ENCODE results near the gene LIMS2.

GRCh38 chr2:127657232-127657595, 18.1 kb downstream of the LIMS2 start:
- TF ChIP-seq POU6F1 (CRISPR knock-in tag; IDR thresholded peaks at IDR 0.05; ENCODE audit: borderline replicate concordance, low read depth) (no peak), BACH2 (CRISPR knock-in tag; IDR thresholded peaks at IDR 0.05; ENCODE audit: borderline replicate concordance) (no peak), ISL1 (CRISPR knock-in tag; IDR thresholded peaks at IDR 0.05) (no peak), ZNF8 (CRISPR knock-in tag; IDR thresholded peaks at IDR 0.05) (no peak)
